Activated CD8-positive, alpha-beta memory T cell treated with anti-CD3 and anti-CD28 coated beads, Interleukin-2, amount 50 U/mL, for 4 hours (primary cell): Measurements from ENCODE around the gene OTOP3.

Experiments used
- DNase-seq: peaks from one replicate; pipeline ENCODE4 v3.0.0-alpha.2; 2020

OTOP3 gene

DNA sequence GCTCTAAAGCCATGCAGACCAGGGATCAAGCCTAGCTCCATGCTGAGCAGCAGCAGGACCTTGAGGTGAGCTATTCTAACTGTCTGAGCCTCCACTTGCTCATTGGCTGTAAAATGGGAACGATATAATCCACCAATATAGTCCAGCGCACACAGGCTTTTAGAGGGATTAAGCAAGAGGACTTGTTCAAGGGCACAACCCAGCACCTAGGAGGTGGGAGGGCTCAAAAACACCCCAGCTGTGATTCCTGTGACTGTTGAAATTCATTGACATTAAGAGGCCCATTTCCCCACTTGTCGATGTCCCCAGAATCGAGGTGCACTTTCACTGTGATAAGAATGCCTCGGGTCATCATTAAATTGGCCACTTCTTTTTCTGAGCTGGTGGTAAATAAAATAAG lies 16.8 kb upstream of the OTOP3 start:
- DNase-seq, result no peak

DNA sequence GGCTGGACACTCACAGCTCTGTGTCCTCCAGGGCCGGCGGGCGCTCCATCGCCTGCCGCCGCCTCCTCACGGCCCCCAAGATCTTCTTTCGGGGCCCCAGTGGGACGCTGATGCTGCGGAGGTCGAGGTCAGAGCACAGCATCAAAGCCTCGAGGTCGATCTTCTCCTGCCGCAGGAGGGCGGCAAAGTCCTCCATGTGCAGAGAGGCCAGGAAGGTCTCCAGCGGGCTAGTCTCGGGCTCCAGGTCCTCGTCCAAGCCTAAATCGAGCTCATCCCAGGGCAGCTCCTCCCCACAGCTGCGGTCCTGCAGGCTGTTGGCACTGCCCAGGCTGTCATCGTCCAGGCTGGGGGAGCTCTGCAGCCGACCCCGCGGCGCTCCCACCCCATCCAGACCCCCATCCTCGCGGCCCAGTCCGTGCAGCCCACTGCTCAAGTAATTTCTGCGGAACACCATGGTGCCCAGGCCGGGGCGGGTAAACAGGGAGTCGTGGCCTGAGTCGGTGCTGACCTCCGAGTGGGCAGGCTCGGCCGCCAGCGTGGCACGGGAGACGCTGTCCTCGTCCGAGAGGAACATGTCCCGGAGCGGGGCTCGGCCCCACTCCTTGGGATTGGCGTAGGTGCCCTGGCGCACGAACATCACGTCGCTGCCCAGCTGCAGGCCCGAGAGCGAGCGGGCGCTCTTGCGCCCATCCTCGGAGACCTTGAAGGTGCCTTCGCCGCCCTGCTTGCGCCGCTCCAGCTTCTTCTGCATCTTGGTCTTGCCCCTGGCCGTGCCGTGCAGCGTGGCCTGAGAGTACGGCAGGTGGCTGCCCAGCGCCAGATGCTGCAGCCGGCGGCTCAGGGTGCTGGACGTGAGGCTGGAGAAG lies 16.0 kb upstream of the OTOP3 start:
- no peak for DNase-seq

DNA sequence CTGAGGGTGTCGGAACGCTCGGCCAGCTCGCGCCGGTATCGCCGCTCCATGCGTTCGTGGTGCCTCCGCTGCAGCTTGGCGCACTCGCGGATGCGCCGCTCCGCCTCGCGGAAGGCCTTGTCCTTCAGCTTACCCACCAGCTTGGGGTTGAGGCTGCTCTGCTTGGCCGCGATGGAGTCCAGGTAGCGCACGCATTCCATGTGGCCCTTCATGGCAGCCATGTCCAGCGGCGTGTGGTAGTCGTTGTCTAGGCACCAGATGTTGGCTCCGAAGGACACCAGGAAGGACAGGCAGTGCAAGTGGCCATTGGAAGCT lies 15.4 kb upstream of the OTOP3 start:
- DNase-seq, result no peak

DNA sequence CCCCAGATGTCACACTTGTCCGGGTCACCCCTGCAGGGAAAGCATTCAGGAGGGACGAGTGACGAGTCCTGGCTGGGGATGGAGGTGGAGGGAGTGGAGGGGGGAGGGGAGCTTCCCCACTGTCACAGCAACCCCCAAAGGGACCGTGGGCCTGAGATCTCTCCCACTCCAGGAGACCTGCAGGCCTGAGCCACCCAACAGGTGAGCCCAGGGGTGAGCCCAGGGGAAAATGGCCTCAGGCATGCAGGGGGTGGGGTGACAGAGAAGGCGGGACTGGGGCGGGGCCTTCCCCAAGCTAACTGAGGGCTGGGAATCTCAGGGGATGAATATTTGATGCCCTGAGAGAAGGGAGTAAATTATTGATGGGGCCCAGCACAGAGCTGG lies 15.1 kb upstream of the OTOP3 start:
- no peak for DNase-seq

DNA sequence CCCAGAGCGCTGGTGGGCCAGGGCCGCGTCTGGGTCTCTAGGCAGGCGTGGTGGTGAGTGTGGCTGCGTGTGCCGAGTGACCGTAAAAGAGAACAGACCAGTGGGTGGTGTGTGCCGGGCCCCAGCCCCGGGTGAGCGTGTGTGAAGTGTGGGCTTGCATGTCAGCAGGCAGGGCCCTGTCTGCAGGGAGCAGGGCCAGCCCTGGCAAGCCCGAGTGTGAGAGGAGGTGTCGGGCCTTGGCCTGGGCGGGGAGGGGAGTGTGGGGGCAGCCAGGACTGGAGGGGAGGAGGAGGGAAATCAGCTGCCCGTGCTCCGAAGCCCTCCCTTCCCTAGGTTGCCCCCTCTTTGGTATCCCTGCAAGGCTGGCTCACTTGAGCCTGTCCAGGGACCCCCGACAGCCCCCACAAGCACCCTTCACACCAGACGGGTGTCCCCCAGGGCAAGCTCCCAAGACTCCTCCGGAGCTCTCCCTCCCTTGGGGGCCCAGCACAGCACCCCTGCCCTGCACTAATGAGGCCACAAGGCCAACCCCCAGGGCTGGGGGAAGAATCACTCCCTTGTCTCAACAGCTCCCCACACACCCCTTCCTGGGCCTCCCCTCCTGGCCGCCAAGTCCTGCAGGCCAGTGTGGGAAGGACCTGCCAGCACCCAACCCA lies 14.5 kb upstream of the OTOP3 start:
- no peak for DNase-seq

DNA sequence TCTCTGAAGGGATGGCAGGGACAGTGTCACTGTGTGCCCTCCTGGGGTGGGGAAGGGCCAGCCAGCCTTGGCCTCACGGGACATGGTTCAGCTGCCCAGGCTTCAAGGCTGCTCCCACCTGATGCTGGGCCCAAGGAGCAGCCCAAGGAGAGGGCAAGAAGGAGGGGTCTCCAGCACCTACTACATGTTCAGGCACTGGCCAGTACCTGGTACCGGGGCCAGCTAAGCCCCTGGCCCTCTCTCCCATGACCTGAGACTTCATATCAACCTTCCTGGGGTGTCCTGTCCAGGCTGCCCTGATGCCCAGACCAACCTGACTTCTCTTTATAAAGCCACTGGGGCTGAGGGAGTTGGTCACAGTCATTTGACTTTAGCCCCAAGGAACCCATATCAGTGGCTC lies 13.9 kb upstream of the OTOP3 start:
- no peak for DNase-seq

DNA sequence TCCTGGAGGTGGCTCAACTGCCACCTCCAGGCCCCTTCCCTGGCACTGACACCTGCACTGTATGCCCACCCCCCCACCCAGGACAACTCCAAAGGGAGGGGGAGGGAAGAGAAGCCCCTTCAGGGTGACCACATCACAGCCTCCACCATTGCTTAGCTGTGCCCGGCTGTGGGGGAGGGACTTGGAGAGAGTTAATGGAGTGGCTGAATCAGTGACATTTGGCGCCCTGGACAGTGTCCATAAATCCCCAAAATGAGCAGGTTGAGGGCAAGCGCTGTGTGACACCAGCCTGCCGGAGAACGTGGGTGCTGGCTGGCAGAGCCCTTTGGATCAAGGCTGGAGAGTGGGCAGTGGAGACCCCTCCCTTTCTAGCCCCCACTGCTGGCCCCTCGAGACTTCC lies 13.5 kb upstream of the OTOP3 start:
- DNase-seq, result no peak

DNA sequence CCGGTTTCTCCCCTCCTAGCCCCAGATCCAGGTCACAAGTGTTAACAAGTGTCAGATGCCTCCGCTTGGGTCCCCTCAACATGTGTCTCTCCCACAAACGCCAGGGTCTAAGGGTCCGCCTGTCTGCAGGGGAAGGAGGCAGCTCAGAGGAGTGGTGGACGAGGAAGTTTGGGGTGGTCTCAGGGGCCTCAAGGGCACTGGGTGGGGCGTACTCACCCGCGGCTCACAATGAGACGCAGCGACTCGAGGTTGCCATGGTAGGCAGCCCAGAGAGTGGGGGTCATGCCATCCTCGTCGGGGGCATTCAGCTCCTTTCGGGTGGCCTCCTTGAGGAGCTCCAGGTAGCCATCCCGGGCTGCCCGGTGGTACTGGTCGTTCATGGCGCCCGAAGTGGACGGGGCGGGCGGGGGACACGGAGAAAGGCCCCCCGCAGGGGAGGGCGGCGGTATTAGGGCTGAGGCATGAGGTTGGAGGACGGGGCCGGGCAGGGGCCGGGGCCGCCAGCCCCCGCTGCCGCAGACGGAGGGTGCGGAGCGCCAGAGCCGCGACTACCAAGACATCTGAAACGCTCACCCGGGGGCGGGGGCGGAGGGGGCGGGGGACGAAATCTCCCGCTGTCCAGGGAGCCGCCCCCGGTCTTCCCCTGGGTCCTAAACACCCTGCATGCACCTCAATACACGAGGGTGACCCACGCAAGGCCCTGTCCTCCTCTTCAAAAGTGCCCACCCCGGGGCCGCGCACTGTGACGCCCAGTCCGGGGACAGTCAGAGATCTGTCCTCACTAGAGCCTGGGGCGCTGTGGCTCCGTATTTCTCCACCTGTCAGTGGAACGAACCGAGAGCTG lies 12.8 kb upstream of the OTOP3 start, which contains the start of gene USH1G:
TSS of gene USH1G (minus strand) at position 562 of the 844 bp plus-strand sequence. CDS start at position 380, 182 bp downstream.
- DNase-seq, result peak; percentile 26

DNA sequence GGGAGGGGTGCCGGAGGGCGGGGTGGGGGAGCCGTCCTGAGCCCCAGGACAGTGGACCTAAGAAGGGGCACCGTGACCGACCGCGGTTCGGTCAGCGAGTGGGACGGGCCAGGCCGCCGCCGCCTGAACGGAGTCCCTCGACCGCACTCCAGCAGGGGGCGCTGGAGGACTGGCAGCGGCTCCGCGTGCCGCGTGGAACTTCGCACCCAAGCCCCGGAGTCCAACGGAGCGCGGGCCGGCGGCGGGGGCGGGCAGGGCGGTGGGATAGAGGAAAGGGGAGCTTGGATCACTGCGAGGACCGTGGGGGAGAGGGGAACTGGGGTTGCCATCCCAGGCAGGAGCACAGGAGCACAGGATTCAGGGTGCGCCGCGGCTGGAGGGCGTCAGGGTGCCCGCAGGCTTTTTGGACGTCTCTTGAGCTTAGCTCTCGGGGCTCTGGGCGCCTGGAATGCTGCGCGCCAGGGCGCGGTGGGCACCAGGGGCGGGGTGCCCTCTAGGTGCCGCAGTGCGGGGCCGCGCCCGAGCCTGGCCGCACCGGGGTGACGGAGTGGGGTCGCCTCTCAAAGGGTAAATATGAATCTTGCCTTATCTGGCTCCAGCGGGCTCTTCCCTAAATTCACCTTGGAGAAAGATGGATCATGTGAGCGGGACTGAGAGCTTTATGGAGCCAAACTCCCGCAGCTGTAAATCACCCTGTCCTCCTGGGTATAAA lies 12.0 kb upstream of the OTOP3 start:
- peak; percentile 77 for DNase-seq

DNA sequence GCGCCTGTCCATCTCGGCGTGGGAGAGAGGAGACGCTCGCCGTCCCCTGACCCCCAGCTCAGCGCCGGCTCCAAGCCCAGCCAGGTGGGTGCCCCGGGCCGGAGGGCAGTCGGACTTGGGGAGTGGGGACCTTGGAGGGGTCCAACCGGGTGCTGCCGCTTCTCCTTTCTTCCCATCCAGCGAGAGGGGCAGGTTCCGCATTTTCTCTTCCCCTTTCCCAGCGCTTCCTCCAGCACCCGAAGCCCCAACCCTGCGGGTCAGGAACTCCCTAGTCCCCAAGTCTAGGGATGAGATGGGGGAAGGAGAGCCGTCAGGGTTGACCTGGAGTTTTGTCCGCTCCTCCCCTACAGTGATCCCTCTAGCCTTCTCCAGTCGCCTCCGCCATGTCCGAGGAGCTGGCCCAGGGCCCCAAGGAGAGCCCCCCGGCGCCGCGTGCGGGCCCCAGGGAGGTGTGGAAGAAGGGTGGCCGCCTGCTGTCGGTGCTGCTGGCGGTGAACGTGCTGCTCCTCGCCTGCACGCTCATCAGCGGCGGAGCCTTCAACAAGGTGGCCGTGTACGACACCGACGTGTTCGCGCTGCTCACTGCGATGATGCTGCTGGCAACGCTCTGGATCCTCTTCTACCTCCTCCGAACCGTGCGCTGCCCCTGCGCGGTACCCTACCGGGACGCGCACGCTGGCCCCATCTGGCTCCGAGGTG lies 11.3 kb upstream of the OTOP3 start, which contains the start of gene OTOP2:
TSS of gene OTOP2 (plus strand) at position 24 of the 699 bp plus-strand sequence. CDS start at position 384, 360 bp downstream.
- DNase-seq, result no peak

DNA sequence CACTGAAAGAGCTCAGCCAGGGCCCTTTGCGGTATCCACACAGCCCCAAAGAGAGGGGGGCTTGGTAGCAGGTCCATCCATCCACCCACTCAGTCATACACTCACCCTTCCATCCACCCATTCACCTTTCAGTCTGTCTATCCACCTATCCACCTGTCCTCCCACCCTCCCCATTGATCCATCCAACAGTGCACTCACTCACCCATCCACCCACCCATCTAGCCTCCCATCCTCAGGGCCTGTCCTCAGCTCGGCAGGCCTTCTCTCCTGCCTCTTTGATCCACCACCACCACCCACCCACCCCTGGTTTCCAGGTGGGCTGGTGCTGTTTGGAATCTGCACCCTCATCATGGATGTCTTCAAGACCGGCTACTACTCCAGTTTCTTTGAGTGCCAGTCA lies 10.5 kb upstream of the OTOP3 start:
- no peak for DNase-seq

DNA sequence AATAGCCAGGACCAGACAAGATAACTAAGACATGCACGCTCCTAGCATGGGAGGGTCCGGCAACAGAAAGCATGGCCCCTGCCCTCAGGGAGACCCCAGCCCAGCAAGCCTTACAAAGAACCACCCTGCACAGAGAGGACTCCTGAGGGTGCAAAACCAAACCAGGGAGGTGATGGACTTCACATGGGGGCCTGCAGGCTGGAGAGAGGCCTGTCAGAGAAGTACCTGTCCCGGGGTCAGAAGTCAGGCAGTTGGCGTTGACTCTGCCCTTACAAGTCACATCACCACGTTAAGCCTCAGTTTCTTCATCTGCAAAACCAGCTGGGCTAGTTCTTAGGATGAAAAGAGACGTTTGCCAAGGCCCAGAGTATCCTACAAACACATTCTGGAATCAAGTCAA lies 6.9 kb upstream of the OTOP3 start:
- DNase-seq, result no peak

DNA sequence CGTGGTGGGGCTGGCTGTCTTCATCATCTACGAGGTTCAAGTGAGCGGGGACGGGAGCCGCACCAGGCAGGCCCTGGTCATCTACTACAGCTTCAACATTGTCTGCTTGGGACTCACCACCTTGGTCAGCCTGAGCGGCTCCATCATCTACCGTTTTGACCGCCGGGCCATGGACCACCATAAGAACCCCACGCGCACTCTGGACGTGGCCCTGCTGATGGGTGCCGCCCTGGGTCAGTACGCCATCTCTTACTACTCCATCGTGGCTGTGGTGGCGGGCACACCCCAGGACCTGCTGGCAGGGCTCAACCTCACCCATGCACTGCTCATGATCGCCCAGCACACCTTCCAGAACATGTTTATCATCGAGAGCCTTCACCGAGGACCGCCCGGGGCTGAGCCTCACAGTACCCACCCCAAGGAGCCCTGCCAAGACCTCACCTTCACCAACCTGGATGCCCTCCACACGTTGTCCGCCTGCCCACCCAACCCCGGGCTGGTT lies 5.1 kb upstream of the OTOP3 start:
- DNase-seq, result no peak

DNA sequence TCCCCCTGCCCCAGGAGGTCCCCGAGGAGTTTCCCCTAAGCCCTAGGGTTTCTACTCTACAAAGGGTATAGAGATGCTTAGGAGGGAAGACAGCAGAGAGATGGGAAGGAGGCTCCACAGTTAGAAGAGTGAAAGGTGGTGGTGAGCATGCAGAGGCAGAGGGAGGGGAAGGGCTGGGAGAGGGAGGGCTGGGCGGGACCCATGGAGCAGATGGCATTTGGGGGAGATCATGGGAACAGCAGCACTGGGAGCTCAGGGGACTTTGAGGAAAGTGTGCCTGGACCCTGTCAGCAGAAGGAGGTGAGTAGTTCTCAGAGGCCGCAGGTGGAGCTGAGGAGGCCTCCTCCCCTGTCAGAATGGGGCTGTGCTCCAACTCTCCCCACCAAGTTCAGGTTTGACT lies 650 bp upstream of the OTOP3 start:
- DNase-seq, result no peak

DNA sequence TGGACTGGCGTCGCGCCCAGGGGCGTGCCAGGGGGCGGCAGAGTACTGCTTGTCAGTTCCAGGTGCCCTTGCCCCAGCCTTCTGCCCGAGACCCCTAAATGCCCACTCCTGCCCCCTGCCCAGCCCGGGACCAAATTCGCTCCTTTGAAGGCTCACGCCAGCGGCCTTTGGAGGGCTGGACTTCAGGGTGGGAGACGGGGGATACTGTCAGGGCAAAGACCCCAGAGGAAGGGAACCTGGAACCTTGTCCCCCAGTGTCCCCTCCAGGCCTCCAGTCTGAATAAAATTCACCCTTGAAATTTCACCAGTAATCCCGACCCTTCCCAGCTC lies 737 bp downstream of the OTOP3 start:
- DNase-seq, result no peak

DNA sequence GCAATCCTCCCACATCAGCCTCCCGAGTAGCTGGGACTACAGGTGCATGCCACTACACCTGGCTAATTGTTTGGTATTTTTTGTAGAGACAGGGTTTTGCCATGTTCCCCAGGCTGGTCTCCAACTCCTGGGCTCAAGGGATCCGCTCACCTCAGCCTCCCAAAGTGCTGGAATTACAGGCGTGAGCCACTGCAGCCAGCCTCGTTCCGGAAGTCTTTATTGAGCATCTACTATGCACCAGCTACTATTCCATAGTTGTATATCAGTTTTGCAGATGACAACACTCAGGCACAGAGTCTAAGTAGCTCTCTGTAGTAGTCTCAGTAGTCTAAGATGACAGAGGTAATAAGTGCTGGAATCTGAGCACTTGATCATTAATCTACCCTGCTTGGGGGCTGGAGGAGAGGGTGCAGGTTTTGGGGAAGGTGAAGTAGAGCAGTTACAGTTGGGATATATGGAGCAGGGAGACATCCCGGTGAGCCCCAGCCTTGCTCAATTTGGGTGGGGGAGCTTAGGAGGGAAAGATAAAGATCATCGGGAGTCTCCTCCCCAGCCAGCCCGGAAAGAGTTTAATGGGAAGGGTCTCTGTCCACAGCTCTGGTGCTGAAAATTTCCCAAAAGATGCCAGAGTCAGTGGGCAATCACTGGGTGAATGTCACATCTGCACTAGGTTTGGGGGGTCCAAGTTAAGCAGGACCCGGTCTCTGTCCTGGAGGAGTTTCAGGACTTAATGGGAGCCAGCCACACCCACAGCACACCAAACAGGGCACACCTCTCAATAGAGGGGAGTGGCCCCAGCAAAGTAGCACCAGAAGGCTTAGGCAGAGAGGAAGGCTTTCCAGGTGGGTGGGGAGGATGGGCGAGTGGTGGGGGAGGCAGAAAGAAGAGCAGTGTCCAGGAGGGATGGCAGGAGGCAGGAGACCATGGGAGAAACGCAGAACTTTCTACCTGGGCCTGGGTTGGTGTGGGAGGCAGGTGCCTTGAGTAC lies 1.7 kb downstream of the OTOP3 start:
- DNase-seq, result no peak

DNA sequence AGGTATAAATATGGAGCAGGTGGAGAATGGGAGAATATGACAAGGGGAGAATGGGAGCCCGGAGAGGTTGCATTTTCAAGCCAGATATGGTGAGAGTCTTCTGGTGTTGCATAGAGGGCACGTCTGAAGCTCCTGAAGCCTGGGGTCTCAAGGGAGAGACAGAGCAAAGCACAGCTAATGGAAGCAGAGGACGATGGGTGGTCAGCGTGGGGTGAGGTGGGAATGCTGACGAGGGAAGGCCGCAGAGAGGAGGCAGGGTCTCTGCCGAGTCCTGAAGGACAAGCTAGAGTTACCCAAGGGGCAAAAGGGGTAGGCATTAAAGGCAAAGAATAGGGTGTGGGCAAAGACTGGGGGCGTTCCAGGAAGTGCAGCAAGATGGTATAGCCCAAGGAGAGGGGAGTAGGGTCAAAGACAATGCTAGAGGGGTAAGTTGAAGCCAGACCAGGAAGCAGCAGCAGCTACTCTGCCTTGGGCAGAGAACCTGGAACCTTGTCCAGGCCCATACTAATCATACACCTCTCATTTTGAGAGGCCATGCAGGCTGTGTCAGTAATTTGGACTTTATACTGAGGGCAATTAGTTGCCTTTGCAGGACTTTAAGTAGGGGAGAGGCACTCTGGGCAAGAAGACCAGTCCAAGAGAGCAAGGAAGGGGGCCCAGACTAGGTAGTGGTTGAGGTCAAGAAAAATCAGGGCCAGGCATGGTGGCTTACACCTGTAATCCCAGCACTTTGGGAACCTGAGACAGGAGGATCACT lies 2.7 kb downstream of the OTOP3 start:
- no peak for DNase-seq

DNA sequence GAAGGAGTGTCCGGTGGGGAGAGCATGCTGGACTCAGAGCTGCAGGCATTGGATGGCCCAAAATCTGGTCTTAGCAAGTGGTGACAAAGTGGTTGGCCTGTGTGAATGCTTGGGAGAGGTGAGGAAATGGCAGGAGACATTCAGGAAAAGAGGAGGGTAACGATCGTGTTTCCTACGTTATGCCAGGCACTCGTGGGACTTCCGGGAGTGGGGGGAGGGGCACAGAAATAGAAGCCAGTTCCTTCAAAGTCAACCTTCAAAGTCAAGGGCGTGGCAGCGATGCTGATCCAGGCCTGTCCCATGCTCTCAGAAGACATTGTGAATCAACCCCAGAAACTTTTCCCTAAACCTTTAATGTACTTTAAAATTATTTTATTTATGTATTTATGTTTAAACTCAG lies 3.8 kb downstream of the OTOP3 start:
- no peak for DNase-seq

DNA sequence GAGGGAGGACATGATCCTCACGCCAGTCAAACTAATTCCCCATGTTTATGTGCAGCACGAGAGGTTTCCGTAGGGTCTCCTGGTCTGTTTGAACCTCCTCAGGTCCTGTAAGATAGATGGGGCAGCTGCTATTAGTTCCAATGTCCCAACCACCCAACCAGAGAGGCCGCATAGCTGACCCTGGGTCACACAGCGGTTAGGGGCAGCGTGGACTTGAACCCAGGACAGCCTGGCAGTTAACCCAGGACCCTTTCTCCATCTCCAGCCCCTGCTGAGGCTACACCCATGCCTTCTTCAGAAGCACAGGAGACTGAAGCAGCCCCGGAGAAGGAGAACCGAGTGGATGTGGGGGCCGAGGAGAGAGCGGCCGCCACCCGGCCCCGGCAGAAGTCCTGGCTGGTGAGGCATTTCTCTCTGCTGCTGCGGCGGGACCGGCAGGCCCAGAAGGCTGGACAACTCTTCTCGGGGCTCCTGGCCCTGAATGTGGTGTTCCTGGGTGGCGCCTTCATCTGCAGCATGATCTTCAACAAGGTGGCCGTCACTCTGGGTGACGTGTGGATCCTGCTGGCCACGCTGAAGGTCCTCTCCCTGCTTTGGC lies 5.5 kb downstream of the OTOP3 start:
- DNase-seq, result no peak
